DOHH2 (cell line): ENCODE measurements around the gene QKI.

ENCODE experiments used
- H3F3A ChIP-seq: fragments of 200-600 bp; sonication (generic), shearing (Covaris generic); 2 replicates; pipeline ENCODE4 v1.6.0; 2016; ENCODE audit warnings: antibody characterized with exemption, mild to moderate bottlenecking; ENCODE audit not compliant: control insufficient read depth, insufficient read depth
- H3K27ac ChIP-seq: fragments of 200-600 bp; sonication (generic); 2 replicates; pipeline ENCODE4 v1.5.1; 2014; ENCODE audit warnings: low read depth, mild to moderate bottlenecking, low read length, moderate library complexity
- H3K27me3 ChIP-seq: fragments of 200-600 bp; sonication (generic); 2 replicates; pipeline ENCODE4 v1.6.1; 2014; ENCODE audit warnings: mild to moderate bottlenecking, low read length, mixed read lengths; ENCODE audit not compliant: control insufficient read depth
- H3K36me3 ChIP-seq: fragments of 200-600 bp; sonication (generic); 2 replicates; pipeline ENCODE4 v1.6.1; 2014; ENCODE audit warnings: mild to moderate bottlenecking, low read length, moderate library complexity, mixed read lengths; ENCODE audit not compliant: control insufficient read depth
- H3K4me1 ChIP-seq: fragments of 200-600 bp; sonication (generic); 2 replicates; pipeline ENCODE4 v1.6.1; 2014; ENCODE audit warnings: mild to moderate bottlenecking, low read length, mixed read lengths; ENCODE audit not compliant: control insufficient read depth
- H3K4me2 ChIP-seq: fragments of 200-600 bp; sonication (generic); 2 replicates; pipeline ENCODE4 v1.6.0; 2014; ENCODE audit warnings: mild to moderate bottlenecking, low read length, moderate library complexity
- H3K4me3 ChIP-seq: fragments of 200-600 bp; sonication (generic); 2 replicates; pipeline ENCODE4 v1.5.1; 2014; ENCODE audit warnings: mild to moderate bottlenecking, low read length, mixed read lengths
- H3K79me2 ChIP-seq: fragments of 200-600 bp; sonication (generic); 2 replicates; pipeline ENCODE4 v1.6.1; 2014; ENCODE audit warnings: mild to moderate bottlenecking, low read length, mixed read lengths; ENCODE audit not compliant: control insufficient read depth
- H3K9me2 ChIP-seq: fragments of 200-600 bp; sonication (generic); replicated peaks from 2 replicates; pipeline ENCODE4 v1.6.1; 2014; ENCODE audit warnings: mild to moderate bottlenecking, low read length, mixed read lengths; ENCODE audit not compliant: control insufficient read depth
- H3K9me3 ChIP-seq: fragments of 200-600 bp; sonication (generic); 2 replicates; pipeline ENCODE4 v1.6.1; 2014; ENCODE audit warnings: antibody characterized with exemption, low read length, mixed read lengths; ENCODE audit not compliant: control insufficient read depth, insufficient read depth
- H4K20me1 ChIP-seq: fragments of 200-600 bp; sonication (generic); 2 replicates; pipeline ENCODE4 v1.6.0; 2014; ENCODE audit warnings: low read depth, mild to moderate bottlenecking, antibody characterized with exemption, low read length, moderate library complexity; ENCODE audit not compliant: control insufficient read depth, insufficient read depth
- EZH2phosphoT487 ChIP-seq: fragments of 200-600 bp; sonication (generic); IDR thresholded peaks from 2 replicates; pipeline ENCODE4 v1.6.1; 2017; ENCODE audit warnings: borderline replicate concordance, mild to moderate bottlenecking, antibody characterized with exemption, low read length, moderate library complexity, mixed read lengths
- TF ChIP-seq, protein P1 (sequence below): fragments of 200-600 bp; sonication (generic); IDR thresholded peaks from one replicate; pipeline ENCODE4 v1.5.1; 2014; ENCODE audit warnings: antibody characterized with exemption, mild to moderate bottlenecking, low read depth, low read length; ENCODE audit not compliant: poor library complexity, severe bottlenecking

QKI gene

DNA sequence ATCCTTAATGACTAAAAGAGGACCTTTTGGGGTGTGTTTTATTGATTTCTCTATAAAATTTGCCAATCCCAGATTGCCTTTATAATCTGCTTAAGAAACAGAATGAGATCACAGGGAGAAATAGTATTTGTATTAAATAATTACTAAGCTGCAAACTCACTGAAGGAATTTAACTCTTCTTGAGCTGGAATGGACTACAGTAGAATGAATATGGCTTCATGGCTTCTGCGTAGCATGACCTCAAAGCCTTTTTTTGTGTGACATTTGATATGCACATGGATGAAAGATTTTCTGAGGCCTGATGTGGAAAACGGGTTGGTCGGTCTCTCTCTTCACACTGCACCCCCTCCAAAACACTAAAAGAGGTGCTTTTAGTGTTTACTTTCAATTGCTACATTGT is 115.9 kb downstream of the QKI start:
- no peak overlapping the region for H3K4me2 ChIP-seq
- no peaks in the 10 kb centered on the region for H3K9me3 ChIP-seq
- TF ChIP-seq, protein P1, sequence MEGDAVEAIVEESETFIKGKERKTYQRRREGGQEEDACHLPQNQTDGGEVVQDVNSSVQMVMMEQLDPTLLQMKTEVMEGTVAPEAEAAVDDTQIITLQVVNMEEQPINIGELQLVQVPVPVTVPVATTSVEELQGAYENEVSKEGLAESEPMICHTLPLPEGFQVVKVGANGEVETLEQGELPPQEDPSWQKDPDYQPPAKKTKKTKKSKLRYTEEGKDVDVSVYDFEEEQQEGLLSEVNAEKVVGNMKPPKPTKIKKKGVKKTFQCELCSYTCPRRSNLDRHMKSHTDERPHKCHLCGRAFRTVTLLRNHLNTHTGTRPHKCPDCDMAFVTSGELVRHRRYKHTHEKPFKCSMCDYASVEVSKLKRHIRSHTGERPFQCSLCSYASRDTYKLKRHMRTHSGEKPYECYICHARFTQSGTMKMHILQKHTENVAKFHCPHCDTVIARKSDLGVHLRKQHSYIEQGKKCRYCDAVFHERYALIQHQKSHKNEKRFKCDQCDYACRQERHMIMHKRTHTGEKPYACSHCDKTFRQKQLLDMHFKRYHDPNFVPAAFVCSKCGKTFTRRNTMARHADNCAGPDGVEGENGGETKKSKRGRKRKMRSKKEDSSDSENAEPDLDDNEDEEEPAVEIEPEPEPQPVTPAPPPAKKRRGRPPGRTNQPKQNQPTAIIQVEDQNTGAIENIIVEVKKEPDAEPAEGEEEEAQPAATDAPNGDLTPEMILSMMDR: no peak
- no peak for TF ChIP-seq EZH2phosphoT487
- no peaks in the 10 kb centered on the region for H3K27me3 ChIP-seq
- H3K36me3 ChIP-seq: no peaks in the 10 kb centered on the region
- no peaks in the 10 kb centered on the region for H3F3A ChIP-seq
- H3K9me2 ChIP-seq: no peaks in the 10 kb centered on the region
- H3K4me1 ChIP-seq: peaks cover 16% of the 10 kb centered on the region
- peaks cover 88% of the 10 kb centered on the region for H3K79me2 ChIP-seq
- no peak overlapping the region for H3K27ac ChIP-seq
- no peak overlapping the region for H3K4me3 ChIP-seq
- peaks cover 10% of the 10 kb centered on the region for H4K20me1 ChIP-seq

DNA sequence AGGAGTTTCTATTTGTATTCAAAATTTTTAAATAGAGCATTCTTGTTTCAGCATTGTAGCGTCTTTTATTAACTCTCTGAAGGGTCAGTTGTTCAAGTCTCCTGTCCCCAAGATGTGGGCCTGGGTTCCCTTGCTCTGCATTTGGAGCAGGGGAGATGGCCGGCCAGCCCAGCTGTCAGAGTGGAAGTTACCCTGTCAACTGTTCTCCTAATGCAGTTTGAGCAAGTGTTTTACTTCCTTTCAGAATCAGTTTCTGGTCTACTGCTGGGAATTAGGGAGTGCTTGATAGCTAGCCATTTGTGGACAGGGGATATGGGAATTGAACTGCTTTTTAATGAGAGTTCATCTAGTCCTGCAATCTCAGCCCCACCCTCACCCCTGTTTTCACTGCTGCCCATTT is 116.6 kb downstream of the QKI start:
- H3K4me2 ChIP-seq: no peak overlapping the region
- 0 out of 2 replicates have a peak, but pooled peaks cover under 1% of the 10 kb centered on the region for H3K36me3 ChIP-seq
- peaks cover 82% of the 10 kb centered on the region for H3K79me2 ChIP-seq
- no peak overlapping the region for H3K27ac ChIP-seq
- peaks cover 16% of the 10 kb centered on the region for H3K4me1 ChIP-seq
- H4K20me1 ChIP-seq: peaks cover 10% of the 10 kb centered on the region
- no peak overlapping the region for H3K4me3 ChIP-seq
- no peaks in the 10 kb centered on the region for H3F3A ChIP-seq
- H3K27me3 ChIP-seq: no peaks in the 10 kb centered on the region
- no peaks in the 10 kb centered on the region for H3K9me3 ChIP-seq
- TF ChIP-seq EZH2phosphoT487: no peak
- TF ChIP-seq, protein P1: no peak
- H3K9me2 ChIP-seq: no peaks in the 10 kb centered on the region

DNA sequence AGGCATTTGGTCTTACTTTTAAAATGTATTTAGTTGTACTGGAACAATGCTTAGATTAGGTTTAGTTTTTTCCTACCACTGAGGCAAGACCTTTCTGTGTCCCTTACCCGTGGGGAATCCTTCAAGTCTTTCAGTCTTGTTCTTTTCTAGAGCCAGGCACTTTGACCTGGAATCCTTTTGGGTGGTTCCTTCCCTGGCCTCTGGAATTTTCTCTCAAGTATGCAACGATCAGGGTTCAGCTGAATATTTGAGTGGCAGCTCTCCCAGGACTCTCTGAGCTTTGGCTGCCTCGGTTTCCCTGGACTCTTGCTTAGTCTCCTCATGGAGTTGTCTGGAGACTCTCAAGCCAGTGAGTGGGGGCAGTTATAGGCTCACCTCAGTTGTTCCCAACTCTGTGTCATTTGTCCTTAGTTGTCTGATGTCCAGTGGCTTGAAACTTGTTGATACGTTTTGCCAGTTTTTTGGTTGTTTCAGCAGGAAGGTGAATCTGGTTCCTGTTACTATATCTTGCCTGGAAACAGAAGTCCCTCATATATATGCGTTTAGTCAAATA is 118.1 kb downstream of the QKI start:
- peaks cover 67% of the 10 kb centered on the region for H3K79me2 ChIP-seq
- H3K4me1 ChIP-seq: peaks cover 16% of the 10 kb centered on the region
- no peak overlapping the region for H3K27ac ChIP-seq
- TF ChIP-seq EZH2phosphoT487: no peak
- TF ChIP-seq, protein P1: no peak
- peaks cover 10% of the 10 kb centered on the region for H4K20me1 ChIP-seq
- no peaks in the 10 kb centered on the region for H3F3A ChIP-seq
- no peaks in the 10 kb centered on the region for H3K9me2 ChIP-seq
- H3K9me3 ChIP-seq: no peaks in the 10 kb centered on the region
- H3K27me3 ChIP-seq: no peaks in the 10 kb centered on the region
- peaks cover 7% of the 10 kb centered on the region; the same call in 1 of the 2 replicates for H3K36me3 ChIP-seq
- H3K4me3 ChIP-seq: no peak overlapping the region
- H3K4me2 ChIP-seq: no peak overlapping the region
